Erythroblast (primary cell): Measurements from ENCODE around the gene AKAP13.
"Not testable (repeated sequence)": the region's sequence is repeated elsewhere in the genome, so short reads cannot be mapped to it uniquely, and the experiment has no call there.

ENCODE experiments used
- GATA1 ChIP-seq: IDR thresholded peaks from 2 replicates; pipeline ENCODE4 v1.6.1; 2011; ENCODE audit warnings: low read depth, mild to moderate bottlenecking, control low read depth, low read length, moderate library complexity
- POLR2A ChIP-seq: IDR thresholded peaks from 2 replicates; pipeline ENCODE4 v1.6.1; 2011; ENCODE audit warnings: mild to moderate bottlenecking, low read length

GRCh38 chr15:85344653-85345114 lies 35.7 kb upstream of the AKAP13 start:
- TF ChIP-seq POLR2A, GATA1: not testable (repeated sequence)
